Measurements from ENCODE around the gene HDAC4. TPM values are rescaled to one million over a fixed set of nuclear protein-coding genes. Genes with fewer than 3 reads are reported as not detected.

Gene HDAC4
- total and polyA plus RNA-seq, 2 of the 4 experiments (the other 2 are of a cell fraction): 4.1 to 7.2 TPM

DNA sequence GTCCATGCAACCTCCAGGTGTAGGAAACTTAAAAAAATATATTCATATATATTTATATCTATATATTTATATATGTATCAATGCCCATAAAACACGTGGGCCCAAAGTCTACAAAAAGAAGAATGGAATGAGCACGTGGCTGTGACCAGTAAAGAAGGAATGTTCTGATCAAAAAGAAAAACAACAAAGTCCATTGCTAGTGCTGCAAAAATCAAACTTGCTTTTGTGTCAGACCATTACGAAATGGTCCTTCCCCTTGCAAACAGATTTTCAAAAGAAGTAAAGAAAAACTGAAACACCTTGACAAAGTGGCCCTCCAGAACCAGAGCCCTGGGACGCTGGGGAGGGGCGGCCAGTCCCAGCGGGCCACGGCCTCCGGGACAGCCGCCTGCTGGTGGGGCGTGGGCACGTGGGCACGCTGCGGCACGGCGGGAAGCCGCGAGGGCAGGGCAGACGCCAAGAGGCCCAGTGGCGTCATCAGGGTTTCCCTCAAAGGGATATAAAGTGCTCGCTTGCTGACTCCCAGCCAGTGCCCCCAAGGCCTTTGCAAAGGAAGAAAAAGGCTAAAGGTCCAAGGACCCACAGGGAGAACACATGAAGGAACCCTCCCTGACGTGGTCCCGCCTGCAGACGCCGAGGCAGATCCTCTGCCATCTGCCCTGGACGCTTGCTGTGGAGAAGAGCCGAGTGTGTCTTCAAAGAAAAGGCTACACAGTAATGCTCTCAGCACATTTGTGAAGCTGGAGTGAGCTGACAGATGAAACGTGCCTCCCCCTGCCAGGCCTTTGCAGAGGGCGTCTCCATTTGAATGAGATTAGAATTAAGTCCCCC lies 351.2 kb downstream of the HDAC4 start:
- 92% methylated on average over 4 of the region's 28 CpGs; no CpG with 5 or more reads in 1 of the 2 experiments for WGBS, 2 experiments (ENCODE audit: extremely low coverage in 2 of 2, insufficient read length in 1 of 2)
- in situ Hi-C loops (cut with MboI; ENCODE audit: low sequenced_read_pairs): loop anchor here (10.0 to 25.0 kb wide), 2 partner anchors 945 to 1088 kb away; partner anchors contain the start of genes COPS9 and OTOS
- H2AFZ ChIP-seq (replicated peaks; ENCODE audit: low read length, poor library complexity): no peak overlapping the region

More for the DNA sequence above, 351.2 kb downstream of the HDAC4 start:
- H3K4me2 ChIP-seq (ENCODE audit: low read depth, low read length): no peak overlapping the region
- no peak overlapping the region for H2BK5ac ChIP-seq (ENCODE audit: low read depth, low read length, poor library complexity, severe bottlenecking)
- no peak overlapping the region for H3K4me3 ChIP-seq (ENCODE audit: insufficient read depth, low read depth, low read length)
- peaks cover 4% of the 10 kb centered on the region for H3K4me1 ChIP-seq (ENCODE audit: control insufficient read depth, insufficient read depth, low read length)
- no peaks in the 10 kb centered on the region for H3K79me1 ChIP-seq (ENCODE audit: low read depth in 1 of 2, low read length in 2 of 2)
- no peak overlapping the region for H3K23ac ChIP-seq (ENCODE audit: low read depth, low read length)
- H2BK20ac ChIP-seq (ENCODE audit: low read depth, low read length): no peak overlapping the region
- peaks cover 6% of the 10 kb centered on the region; the same call in 1 of the 2 replicates for H3K9me3 ChIP-seq (ENCODE audit: control insufficient read depth, insufficient read depth, low read length)
- ATAC-seq (ENCODE audit: low read depth) (peak; percentile 45), DNase-seq (peak; percentile 63)
- dilution Hi-C loops (cut with HindIII; ENCODE audit: low sequenced_read_pairs, unreplicated experiment) (no loop called here), intact Hi-C loops (cut with micrococcal nuclease) (no loop called here)
- CTCF ChIA-PET: no interaction called here
- POLR2A ChIA-PET (ENCODE audit: unreplicated experiment): no interaction called here
- no peaks in the 10 kb centered on the region for H3K9me1 ChIP-seq (ENCODE audit: insufficient read depth, low read length)
- no peak overlapping the region for H2BK120ac ChIP-seq (ENCODE audit: low read depth, low read length)
- no peaks in the 10 kb centered on the region for H3K27me3 ChIP-seq (ENCODE audit: control insufficient read depth, insufficient read depth, low read length)
- no peak overlapping the region for H3K56ac ChIP-seq (ENCODE audit: extremely low read depth, insufficient read depth, low read length)
- H3K36me3 ChIP-seq (ENCODE audit: control insufficient read depth, insufficient read depth, low read length): peaks cover 37% of the 10 kb centered on the region
- H3K14ac ChIP-seq (replicated peaks; ENCODE audit: low read depth, low read length): no peak overlapping the region
- no peak overlapping the region for H3K4ac ChIP-seq (ENCODE audit: low read depth, low read length)
- no TSS peak for BruUV-seq (replicated peaks)
- H4K5ac ChIP-seq (ENCODE audit: low read depth, low read length): no peak overlapping the region
- H2BK15ac ChIP-seq (ENCODE audit: low read depth, low read length): no peak overlapping the region
- H4K20me1 ChIP-seq (ENCODE audit: insufficient read depth, low read length): no peaks in the 10 kb centered on the region
- H4K8ac ChIP-seq (ENCODE audit: low read depth in 2 of 2, low read length in 2 of 2): no peak overlapping the region
- no peak overlapping the region for H2AK9ac ChIP-seq (replicated peaks; ENCODE audit: low read depth, low read length, poor library complexity)
- H3K18ac ChIP-seq (ENCODE audit: low read depth, low read length): no peak overlapping the region
- no peak overlapping the region for H3K27ac ChIP-seq (ENCODE audit: insufficient read depth, low read length)
- no peak overlapping the region for H3K9ac ChIP-seq (ENCODE audit: low read depth, low read length)
- no peak overlapping the region for H4K91ac ChIP-seq (ENCODE audit: insufficient read depth, low read depth, low read length)
- TF ChIP-seq NFE2L2 (IDR thresholded peaks at IDR 0.05; ENCODE audit: low read depth, low read length) (no peak), RCOR1 (IDR thresholded peaks at IDR 0.05; ENCODE audit: insufficient replicate concordance, low read length) (no peak), CEBPB (IDR thresholded peaks at IDR 0.05; ENCODE audit: low read depth, low read length) (peak; percentile 63), MAFK (IDR thresholded peaks at IDR 0.05; ENCODE audit: low read depth, low read length) (no peak), FOS (IDR thresholded peaks at IDR 0.05; ENCODE audit: low read depth, low read length) (no peak), BHLHE40 (IDR thresholded peaks at IDR 0.05; ENCODE audit: low read depth, low read length) (0 out of 2 replicates have a peak, but pooled peaks have one; percentile 21)
- TF ChIP-seq, protein P1, sequence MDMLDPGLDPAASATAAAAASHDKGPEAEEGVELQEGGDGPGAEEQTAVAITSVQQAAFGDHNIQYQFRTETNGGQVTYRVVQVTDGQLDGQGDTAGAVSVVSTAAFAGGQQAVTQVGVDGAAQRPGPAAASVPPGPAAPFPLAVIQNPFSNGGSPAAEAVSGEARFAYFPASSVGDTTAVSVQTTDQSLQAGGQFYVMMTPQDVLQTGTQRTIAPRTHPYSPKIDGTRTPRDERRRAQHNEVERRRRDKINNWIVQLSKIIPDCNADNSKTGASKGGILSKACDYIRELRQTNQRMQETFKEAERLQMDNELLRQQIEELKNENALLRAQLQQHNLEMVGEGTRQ (IDR thresholded peaks at IDR 0.05; ENCODE audit: low read depth, low read length): peak; percentile 63; the same call in 1 of the 2 replicates
- no peak overlapping the region for H2AK5ac ChIP-seq (ENCODE audit: low read depth, low read length)

All from IMR-90 (cell line).